ENCODE measurements around the gene ACSM5.

DNA sequence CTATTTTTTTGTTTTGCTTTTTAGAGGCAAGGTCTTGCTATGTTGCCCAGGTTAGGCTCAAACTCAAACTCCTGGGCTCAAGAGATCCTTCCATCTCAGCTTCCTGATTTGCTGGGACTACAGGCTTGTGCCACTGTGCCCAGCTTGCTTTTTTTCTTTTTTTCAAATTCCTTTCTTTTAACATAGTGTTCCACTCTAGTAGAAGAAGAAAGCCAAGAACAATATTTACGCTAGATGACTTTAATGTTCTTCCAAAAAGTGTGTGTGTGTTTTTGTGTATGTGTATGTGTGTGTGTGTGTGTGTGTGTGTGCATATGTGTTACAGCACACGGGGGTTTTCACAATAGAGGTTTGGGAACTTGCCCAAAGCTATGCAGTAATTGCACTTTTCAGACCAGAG is 46.1 kb upstream of the ACSM5 start:
- no peak for TF ChIP-seq CTCF (conservative IDR thresholded peaks at IDR 0.05; ENCODE audit: low read depth, low read length)
- TF ChIP-seq POLR2A (IDR thresholded peaks at IDR 0.05; ENCODE audit: low read depth, low read length), result no peak
- no peak for TF ChIP-seq RFX5 (IDR thresholded peaks at IDR 0.05; ENCODE audit: low read depth, low read length)
- no peak for TF ChIP-seq MXI1 (IDR thresholded peaks at IDR 0.05; ENCODE audit: borderline replicate concordance, low read depth, low read length)
- no peak for TF ChIP-seq MAFK (IDR thresholded peaks at IDR 0.05; ENCODE audit: low read depth, low read length)
- TF ChIP-seq USF2 (IDR thresholded peaks at IDR 0.05; ENCODE audit: low read depth, low read length), result no peak
- TF ChIP-seq RAD21 (IDR thresholded peaks at IDR 0.05; ENCODE audit: low read length), result no peak
- no peak for TF ChIP-seq CEBPB (IDR thresholded peaks at IDR 0.05; ENCODE audit: low read depth, low read length)
- no peak for TF ChIP-seq CHD1 (IDR thresholded peaks at IDR 0.05; ENCODE audit: low read depth, low read length)
- TF ChIP-seq BHLHE40 (IDR thresholded peaks at IDR 0.05; ENCODE audit: low read depth, low read length), result no peak
- TF ChIP-seq RCOR1 (IDR thresholded peaks at IDR 0.05; ENCODE audit: insufficient replicate concordance, low read length), result no peak
- TF ChIP-seq, protein P1, sequence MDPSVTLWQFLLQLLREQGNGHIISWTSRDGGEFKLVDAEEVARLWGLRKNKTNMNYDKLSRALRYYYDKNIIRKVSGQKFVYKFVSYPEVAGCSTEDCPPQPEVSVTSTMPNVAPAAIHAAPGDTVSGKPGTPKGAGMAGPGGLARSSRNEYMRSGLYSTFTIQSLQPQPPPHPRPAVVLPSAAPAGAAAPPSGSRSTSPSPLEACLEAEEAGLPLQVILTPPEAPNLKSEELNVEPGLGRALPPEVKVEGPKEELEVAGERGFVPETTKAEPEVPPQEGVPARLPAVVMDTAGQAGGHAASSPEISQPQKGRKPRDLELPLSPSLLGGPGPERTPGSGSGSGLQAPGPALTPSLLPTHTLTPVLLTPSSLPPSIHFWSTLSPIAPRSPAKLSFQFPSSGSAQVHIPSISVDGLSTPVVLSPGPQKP (IDR thresholded peaks at IDR 0.05; ENCODE audit: borderline replicate concordance, low read depth, low read length), result no peak
